GM21576 (cell line): ENCODE measurements around the gene ANKRD52.
A peak's percentile ranks its signal among the peaks of the same experiment; 100 is the strongest.
"Not testable (repeated sequence)": the region's sequence is repeated elsewhere in the genome, so short reads cannot be mapped to it uniquely, and the experiment has no call there.

Experiments used
- ATAC-seq: cut with Tn5 transposase; IDR thresholded peaks from one replicate; pipeline ENCODE4 v1.9.1; 2021; ENCODE audit warnings: mild to moderate bottlenecking, moderate library complexity; ENCODE audit not compliant: unreplicated experiment

ANKRD52 gene

DNA sequence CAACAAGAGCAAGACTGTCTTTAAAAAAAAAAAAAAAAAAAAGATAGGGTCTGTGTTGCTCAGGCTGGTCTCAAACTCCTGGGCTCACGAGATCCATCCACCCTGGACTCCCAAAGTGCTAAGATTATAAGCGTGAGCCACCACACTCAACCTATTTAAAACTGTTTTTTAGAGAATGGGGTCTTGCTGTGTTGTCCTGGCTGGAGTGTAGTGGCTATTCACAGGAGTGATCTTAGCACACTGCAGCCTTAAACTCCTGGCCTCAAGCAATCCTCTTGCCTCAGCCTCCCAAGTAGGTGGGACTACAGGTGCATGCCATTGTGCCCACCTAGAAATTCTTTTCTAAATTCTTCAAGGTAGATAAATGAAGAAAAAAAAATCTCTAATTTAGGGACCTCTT, 16.1 kb upstream of the ANKRD52 start:
- ATAC-seq = no peak

DNA sequence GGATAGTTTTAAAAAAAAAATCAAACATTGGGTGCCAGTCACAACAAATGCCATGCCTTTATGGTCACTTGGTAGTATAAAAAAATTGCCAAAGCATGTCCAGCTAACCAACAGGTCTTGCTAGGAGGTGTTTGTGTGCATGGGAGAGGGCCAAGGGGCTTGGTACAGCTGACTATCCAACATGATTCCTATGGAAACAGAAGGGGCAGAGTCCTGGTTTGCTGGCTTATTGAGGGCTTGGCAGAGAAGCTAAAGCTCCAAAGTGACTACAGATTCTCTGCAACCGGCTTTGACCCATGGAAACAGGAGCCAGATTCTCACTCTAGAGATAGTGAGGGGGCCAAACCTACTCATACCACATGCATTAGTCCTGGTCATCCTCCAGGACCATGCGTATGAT, 14.3 kb upstream of the ANKRD52 start:
- ATAC-seq = not testable (repeated sequence)

DNA sequence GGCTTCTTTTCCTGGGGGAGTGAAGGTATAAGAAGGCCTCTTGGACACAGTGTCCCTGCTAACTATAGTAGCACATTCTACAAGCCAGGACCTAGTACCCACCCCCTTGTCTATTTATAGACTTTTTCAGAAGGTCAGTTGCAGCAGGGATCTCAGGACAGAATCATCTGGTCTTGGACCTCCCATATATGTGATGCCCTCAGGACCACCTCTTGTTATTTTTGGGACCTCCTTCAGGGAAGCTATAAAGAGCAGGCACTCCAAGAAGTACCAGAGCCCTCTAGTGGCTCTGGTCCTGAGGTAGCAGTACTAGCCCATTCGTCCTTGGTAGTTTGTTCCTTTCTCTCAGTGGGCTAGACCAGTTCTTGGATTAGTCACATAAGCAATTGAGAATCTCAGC, 12.8 kb upstream of the ANKRD52 start:
- no peak for ATAC-seq

DNA sequence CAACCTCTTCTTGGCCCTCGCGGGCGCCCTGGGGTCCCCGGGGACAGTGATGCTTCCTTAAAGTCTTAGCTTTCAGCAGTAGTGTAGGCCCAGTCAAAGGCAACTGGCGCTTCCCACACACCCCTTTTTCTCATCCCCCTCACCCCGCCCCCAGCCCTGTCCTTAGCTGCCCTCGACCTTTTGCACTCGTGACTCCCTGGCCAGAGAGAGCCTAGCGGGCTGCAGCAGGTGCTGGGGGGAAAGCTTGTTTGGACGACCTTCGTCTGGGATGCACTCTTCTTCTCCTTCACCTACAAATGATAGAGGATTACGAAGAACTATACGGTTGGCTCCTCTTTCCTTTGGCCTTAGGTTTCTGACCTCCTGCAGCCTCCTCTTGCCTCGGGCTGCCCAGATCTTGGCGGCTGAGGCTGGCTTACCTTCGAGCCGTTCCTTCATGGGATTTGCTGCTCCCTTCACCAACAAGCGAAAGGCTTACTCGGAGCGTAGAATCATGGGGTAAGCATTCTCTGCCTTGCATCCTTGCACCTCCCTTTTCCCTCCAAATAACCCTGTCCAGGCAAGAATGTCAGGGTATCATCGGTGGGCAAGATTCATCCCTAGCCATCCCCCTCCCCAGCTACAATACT, 9.4 kb upstream of the ANKRD52 start:
- peak; percentile 10 for ATAC-seq

GRCh38 chr12:56266693-56267442, 8.7 kb upstream of the ANKRD52 start, which contains the start of gene COQ10A:
COQ10A (plus strand) TSS chr12:56266942; CDS start chr12:56267119, 177 bp downstream.
- peak; percentile 78 for ATAC-seq

DNA sequence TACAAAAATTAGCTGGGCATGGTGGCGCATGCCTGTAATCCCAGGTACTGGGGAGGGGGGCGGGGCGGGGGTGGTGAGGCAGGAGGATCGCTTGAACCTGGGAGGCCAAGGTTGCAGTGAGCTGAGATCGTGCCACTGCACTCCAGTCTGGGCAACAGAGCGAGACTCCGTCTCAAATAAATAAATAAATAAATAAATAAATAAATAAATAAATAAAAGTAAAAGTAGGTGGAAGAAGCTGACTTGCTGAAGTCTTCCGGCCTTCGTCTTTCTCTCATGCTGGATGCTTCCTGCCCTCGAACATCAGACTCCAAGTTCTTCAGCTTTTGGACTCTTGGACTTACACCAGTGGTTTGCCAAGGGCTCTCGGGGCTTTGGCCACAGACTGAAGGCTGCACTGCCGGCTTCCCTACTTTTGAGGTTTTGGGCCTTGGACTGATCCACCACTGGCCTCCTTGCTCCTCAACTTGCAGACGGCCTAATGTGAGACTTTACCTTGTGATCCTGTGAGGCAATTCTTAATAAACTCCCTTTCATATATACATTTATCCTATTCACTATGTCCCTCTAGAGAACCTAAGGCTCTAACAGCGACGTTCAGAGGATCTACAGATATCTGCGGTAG, 8.0 kb upstream of the ANKRD52 start:
- ATAC-seq = not testable (repeated sequence)

- not testable (repeated sequence) for ATAC-seq
Measured at GRCh38 chr12:56262955-56263354, 4.8 kb upstream of the ANKRD52 start.

GRCh38 chr12:56261503-56262232, 3.5 kb upstream of the ANKRD52 start:
- ATAC-seq = no peak

- no peak for ATAC-seq
Measured at GRCh38 chr12:56260921-56261320, 2.7 kb upstream of the ANKRD52 start.

GRCh38 chr12:56260380-56260779, 2.2 kb upstream of the ANKRD52 start:
- no peak for ATAC-seq

GRCh38 chr12:56258820-56259183, 618 bp upstream of the ANKRD52 start:
- peak; percentile 2 for ATAC-seq

DNA sequence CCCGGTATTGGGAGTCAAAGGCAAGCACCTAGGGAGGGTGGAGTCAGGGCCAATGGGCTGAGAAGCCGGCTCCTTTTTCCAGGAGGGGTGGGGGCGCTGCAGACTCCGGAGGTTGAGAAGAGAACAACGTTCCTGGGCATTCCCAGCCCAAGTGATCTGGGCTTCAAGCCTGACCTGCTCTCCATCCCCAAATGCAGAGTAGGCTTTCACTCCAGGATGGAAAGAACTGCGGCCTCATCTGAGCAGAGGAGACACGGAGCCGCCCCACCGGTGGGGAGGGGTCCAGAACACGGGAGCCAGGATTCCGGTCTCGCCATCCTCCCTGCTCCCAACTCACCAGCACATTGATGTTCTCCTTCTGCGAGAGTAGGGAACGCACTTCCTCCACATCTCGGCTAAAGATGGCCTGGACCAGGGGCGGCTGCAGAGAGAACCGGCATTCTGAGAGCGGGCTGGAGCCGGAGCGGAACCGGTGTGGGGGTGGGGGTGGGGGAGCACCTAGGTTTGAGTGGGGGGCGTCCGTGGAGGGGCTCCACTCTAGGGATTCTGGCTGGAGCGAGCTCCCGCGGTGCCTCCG, 605 bp downstream of the ANKRD52 start:
- peak; percentile 12 for ATAC-seq

DNA sequence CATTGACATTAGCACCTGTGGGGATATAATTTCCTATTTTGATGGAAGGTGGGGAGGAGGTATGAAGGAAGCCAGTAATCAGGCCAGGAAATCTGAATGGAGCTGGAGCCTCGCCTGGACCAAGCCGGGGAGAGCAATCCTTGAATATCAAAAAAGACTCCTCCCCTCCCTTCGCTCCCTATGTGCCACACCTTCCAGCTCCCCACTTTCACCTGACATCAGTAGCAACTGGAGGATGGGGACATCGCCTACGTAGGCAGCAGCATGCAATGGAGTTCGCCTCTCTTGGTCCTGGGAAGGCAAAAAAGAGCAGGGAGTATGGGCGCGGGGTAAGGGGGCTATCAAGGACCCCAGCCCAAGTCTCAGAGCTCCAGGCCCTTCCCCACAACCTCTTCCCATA, 1.1 kb downstream of the ANKRD52 start:
- ATAC-seq = no peak

- no peak for ATAC-seq
Measured at GRCh38 chr12:56256326-56256960, 1.7 kb downstream of the ANKRD52 start.

DNA sequence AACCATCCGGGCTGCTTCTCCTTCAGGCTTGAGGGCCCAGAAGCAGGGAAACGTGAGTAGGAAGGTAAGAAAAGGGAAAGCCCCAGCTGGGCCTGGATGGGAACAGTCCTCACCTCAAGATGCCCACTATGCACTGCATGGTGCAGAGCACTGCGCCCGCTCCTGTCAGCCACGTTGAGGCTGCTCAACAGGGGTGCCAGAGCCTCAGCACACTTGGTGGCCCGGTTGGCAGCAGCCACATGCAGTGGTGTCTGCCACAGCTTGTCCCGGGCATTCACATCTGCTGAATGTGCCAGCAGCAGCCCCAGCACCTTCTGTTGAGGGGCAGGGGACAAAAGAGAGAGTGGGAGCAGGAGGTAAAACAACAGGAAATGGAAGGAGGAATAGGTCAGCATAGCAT, 2.5 kb downstream of the ANKRD52 start:
- no peak for ATAC-seq

- ATAC-seq = no peak
Measured at GRCh38 chr12:56253091-56253490, 5.1 kb downstream of the ANKRD52 start.

DNA sequence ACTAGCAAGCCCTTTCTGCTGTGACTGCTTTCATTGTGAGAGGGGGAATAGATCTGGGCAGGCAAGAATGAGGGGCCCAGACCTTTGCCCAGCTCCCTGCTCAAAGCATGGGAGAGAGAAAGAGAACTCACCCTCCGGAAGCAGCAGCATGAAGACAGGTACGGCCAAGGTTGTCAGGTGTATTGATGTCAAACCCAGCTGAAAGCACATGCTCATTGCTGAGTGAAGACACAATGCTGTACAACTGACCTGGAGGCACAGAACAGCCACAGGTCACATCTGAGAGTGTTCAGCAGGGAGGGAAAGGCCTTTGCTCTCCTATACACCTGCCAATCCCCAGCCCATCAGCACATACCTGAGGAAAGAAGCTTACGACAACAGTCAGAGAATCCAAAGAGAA, 5.5 kb downstream of the ANKRD52 start:
- ATAC-seq = no peak

- ATAC-seq = no peak
Measured at GRCh38 chr12:56248711-56249110, 9.5 kb downstream of the ANKRD52 start.

DNA sequence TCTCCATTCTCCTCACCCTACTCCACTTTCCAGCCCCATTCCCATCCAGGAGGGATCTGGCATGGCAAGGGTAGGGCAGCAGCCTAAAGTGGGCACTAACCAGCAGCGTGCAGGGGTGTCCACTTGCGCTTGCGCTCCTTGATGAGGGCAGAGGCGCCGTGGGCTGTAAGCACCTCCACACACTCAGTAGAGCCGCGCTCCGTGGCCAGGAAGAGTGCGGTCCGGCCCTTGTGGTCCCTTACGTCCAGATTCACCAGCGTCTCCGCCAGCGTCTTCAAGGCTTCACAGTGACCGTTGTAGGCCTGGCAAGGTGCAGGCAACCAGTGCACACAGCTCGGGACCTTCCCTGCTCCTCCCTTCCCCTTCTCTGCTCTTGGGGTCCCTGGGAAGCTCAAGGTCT, 10.3 kb downstream of the ANKRD52 start:
- no peak for ATAC-seq

- no peak for ATAC-seq
Measured at GRCh38 chr12:56244494-56244893, 13.7 kb downstream of the ANKRD52 start.

GRCh38 chr12:56243731-56244181, 14.4 kb downstream of the ANKRD52 start:
- ATAC-seq = no peak
